ENCODE results near the gene POLDIP2. TPM values are rescaled to one million over a fixed set of nuclear protein-coding genes. Genes with fewer than 3 reads are reported as not detected.

Gene POLDIP2
- total and polyA plus RNA-seq, 2 of the 13 experiments (the other 11 are each of a cell fraction or from before 2014, with no cell fraction given), result 85.9 to 114 TPM

GRCh38 chr17:28317966-28318758, 39.2 kb downstream of the POLDIP2 start (continued):
- TF ChIP-seq TCF12 (IDR thresholded peaks at IDR 0.05) (no peak), TCF12 (CRISPR knock-in tag; IDR thresholded peaks at IDR 0.05) (no peak), PPARG (CRISPR knock-in tag; conservative IDR thresholded peaks at IDR 0.05) (no peak), KMT2A (CRISPR knock-in tag; IDR thresholded peaks at IDR 0.05) (no peak; the same call in 1 of the 2 replicates), ZNF776 (CRISPR knock-in tag; IDR thresholded peaks at IDR 0.05) (0 out of 2 replicates have a peak, but pooled peaks have one; percentile 11), PHB2 (IDR thresholded peaks at IDR 0.05; ENCODE audit: partially characterized antibody) (no peak), SKI (IDR thresholded peaks at IDR 0.05; ENCODE audit: partially characterized antibody) (no peak), JDP2 (CRISPR knock-in tag; IDR thresholded peaks at IDR 0.05; ENCODE audit: borderline replicate concordance) (no peak), MATR3 (CRISPR knock-in tag; IDR thresholded peaks at IDR 0.05) (no peak), ZNF83 (CRISPR knock-in tag; IDR thresholded peaks at IDR 0.05; ENCODE audit: borderline replicate concordance) (no peak), ZBED4 (CRISPR knock-in tag; IDR thresholded peaks at IDR 0.05; ENCODE audit: borderline replicate concordance) (no peak), SETDB1 (CRISPR knock-in tag; IDR thresholded peaks at IDR 0.05; ENCODE audit: borderline replicate concordance) (no peak), HIVEP1 (CRISPR knock-in tag; IDR thresholded peaks at IDR 0.05) (no peak), ZBTB8A (CRISPR knock-in tag; IDR thresholded peaks at IDR 0.05; ENCODE audit: borderline replicate concordance, low read depth) (no peak), SNAPC4 (CRISPR knock-in tag; IDR thresholded peaks at IDR 0.05) (0 out of 2 replicates have a peak, but pooled peaks have one; percentile 19), ZNF280B (CRISPR knock-in tag; IDR thresholded peaks at IDR 0.05; ENCODE audit: borderline replicate concordance) (0 out of 2 replicates have a peak, but pooled peaks have one; percentile 31), E2F1 (CRISPR knock-in tag; IDR thresholded peaks at IDR 0.05) (no peak), MEF2D (CRISPR knock-in tag; IDR thresholded peaks at IDR 0.05) (no peak)
